Mesothelial cell of epicardium (in vitro differentiated cells): ENCODE data around the gene MAFF. TPM values are rescaled to one million over a fixed set of nuclear protein-coding genes. Genes with fewer than 3 reads are reported as not detected.
A peak's percentile ranks its signal among the peaks of the same experiment; 100 is the strongest.

Experiments
- DNase-seq, 2 experiments: peaks; one replicate each; pipeline ENCODE4 v3.0.0; 2021; ENCODE audit warnings: low spot score in 2 of 2; ENCODE audit not compliant: unreplicated experiment in 2 of 2
- H3K27ac Mint-ChIP-seq: 2 replicates; pipeline ENCODE4 v1.8.0; 2021; ENCODE audit warnings: mixed read lengths
- H3K27me3 Mint-ChIP-seq: 2 replicates; pipeline ENCODE4 v1.8.0; 2021; ENCODE audit warnings: low read depth, mixed read lengths
- H3K36me3 Mint-ChIP-seq: 2 replicates; pipeline ENCODE4 v1.8.0; 2021; ENCODE audit warnings: mixed read lengths
- H3K4me1 Mint-ChIP-seq: 2 replicates; pipeline ENCODE4 v1.8.0; 2021; ENCODE audit warnings: mixed read lengths
- H3K4me3 Mint-ChIP-seq: 2 replicates; pipeline ENCODE4 v1.8.0; 2021; ENCODE audit warnings: mild to moderate bottlenecking, moderate library complexity, mixed read lengths
- H3K9me3 Mint-ChIP-seq: 2 replicates; pipeline ENCODE4 v1.8.0; 2021; ENCODE audit warnings: mixed read lengths
- total RNA-seq: library from RNA; stranded (reverse); gene quantifications from 3 replicates; pipeline ENCODE4 v1.2.1, GENCODE V29; 2021
- TF ChIP-seq, protein P1 (sequence below): fragments of 200-600 bp; sonication (generic); IDR thresholded peaks from one replicate; pipeline ENCODE4 v1.5.0; 2021; ENCODE audit warnings: antibody characterized with exemption; ENCODE audit not compliant: unreplicated experiment

Gene MAFF
- total RNA-seq, 1 donor from 2014 or later, result 33.4 TPM

DNA sequence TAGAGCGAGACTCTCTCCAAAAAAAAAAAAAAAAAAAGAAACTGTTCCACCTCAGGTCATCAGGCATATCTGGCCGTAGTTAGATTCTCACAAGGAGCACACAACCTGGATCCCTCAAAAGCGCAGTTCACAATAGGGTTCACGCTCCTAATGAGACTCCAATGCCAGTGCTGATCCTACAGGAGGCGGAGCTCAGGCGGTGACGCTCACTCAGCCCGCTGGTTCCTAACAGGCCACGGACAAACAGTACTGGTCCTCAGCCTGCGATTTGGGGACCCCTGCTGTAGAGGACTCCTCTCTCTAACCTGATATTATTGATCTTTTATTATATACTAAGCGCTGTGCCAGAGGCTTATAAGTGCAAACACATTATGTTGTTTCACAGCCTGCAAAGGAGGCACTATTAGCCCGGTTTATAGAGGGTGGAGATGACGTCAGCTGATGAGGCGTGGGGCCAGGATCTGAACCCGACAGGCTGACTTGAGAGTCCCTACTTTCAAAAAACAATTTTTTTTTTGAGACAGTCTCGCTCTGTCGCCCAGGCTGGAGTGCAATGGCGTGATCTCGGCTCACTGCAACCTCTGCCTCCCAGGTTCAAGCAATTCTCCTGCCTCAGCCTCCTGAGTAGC is 4.9 kb upstream of the MAFF start:
- no peak for DNase-seq
- H3K4me3 Mint-ChIP-seq, result no peak overlapping the region
- no peaks in the 10 kb centered on the region for H3K27me3 Mint-ChIP-seq
- no peaks in the 10 kb centered on the region for H3K36me3 Mint-ChIP-seq
- no peak overlapping the region for H3K27ac Mint-ChIP-seq
- no peaks in the 10 kb centered on the region for H3K9me3 Mint-ChIP-seq
- no peaks in the 10 kb centered on the region for H3K4me1 Mint-ChIP-seq
- TF ChIP-seq, protein P1, sequence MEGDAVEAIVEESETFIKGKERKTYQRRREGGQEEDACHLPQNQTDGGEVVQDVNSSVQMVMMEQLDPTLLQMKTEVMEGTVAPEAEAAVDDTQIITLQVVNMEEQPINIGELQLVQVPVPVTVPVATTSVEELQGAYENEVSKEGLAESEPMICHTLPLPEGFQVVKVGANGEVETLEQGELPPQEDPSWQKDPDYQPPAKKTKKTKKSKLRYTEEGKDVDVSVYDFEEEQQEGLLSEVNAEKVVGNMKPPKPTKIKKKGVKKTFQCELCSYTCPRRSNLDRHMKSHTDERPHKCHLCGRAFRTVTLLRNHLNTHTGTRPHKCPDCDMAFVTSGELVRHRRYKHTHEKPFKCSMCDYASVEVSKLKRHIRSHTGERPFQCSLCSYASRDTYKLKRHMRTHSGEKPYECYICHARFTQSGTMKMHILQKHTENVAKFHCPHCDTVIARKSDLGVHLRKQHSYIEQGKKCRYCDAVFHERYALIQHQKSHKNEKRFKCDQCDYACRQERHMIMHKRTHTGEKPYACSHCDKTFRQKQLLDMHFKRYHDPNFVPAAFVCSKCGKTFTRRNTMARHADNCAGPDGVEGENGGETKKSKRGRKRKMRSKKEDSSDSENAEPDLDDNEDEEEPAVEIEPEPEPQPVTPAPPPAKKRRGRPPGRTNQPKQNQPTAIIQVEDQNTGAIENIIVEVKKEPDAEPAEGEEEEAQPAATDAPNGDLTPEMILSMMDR, result no peak

DNA sequence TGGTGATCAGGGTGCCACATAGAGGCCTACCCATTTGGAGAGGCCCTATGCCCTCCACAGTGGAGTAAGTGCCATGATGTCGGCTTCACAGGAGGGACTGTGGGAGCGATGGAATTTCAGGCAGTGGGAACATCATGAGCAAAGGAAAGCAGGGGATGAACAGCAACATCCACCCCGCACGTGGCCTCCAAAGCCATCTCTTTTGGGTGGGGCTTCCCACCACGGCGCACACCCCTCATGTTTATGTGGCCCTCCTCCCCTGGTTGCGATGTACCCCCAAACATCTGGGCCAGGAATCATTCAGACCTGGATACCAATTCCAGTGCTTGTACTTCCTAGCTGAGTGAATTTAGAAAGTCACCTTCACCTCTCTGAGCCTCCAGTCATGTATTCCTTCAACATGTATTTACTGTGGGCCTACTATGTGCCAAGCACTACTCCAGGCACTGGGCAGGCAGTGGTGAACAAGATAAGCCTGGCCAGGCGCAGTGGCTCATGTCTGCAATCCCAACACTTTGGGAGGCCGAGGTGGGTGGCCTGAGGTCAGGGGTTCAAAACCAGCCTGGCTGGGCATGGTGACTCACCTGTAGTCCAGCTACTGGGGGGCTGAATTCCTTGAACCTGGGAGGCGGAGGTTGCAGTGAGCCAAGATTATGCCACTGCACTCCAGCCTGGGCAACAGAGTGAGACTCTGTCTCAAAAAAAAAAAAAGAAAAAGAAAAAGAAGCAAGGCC is 1.8 kb upstream of the MAFF start:
- no peak for DNase-seq
- Mint-ChIP-seq H3K36me3 (no peaks in the 10 kb centered on the region), H3K27me3 (no peaks in the 10 kb centered on the region), H3K4me1 (peaks cover 1% of the 10 kb centered on the region), H3K27ac (no peak overlapping the region), H3K9me3 (no peaks in the 10 kb centered on the region), H3K4me3 (no peak overlapping the region)
- TF ChIP-seq, protein P1, result no peak

DNA sequence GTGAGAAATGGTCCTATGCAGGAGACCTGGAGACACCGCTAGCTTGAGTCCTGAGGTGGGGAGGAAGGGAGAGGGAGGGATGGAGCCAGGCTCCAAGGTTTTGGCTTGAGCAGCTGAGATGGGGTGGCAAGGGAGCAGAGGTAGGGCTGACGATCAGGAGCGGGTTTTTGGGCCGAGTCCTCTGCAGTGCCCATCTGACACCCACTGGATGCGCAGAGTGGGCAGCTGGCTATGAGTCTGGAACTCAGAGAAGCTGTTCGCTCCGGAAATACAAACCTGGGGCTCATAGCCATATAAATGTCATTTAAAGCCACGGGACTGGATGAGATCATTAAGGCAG is 453 bp upstream of the MAFF start:
- H3K4me3 Mint-ChIP-seq, result peak overlapping the region; percentile 86
- DNase-seq, result no peak
- no peaks in the 10 kb centered on the region for H3K27me3 Mint-ChIP-seq
- peak overlapping the region; percentile 97 for H3K27ac Mint-ChIP-seq
- H3K36me3 Mint-ChIP-seq, result no peaks in the 10 kb centered on the region
- TF ChIP-seq, protein P1, result no peak
- no peaks in the 10 kb centered on the region for H3K9me3 Mint-ChIP-seq
- H3K4me1 Mint-ChIP-seq, result peaks cover 1% of the 10 kb centered on the region

DNA sequence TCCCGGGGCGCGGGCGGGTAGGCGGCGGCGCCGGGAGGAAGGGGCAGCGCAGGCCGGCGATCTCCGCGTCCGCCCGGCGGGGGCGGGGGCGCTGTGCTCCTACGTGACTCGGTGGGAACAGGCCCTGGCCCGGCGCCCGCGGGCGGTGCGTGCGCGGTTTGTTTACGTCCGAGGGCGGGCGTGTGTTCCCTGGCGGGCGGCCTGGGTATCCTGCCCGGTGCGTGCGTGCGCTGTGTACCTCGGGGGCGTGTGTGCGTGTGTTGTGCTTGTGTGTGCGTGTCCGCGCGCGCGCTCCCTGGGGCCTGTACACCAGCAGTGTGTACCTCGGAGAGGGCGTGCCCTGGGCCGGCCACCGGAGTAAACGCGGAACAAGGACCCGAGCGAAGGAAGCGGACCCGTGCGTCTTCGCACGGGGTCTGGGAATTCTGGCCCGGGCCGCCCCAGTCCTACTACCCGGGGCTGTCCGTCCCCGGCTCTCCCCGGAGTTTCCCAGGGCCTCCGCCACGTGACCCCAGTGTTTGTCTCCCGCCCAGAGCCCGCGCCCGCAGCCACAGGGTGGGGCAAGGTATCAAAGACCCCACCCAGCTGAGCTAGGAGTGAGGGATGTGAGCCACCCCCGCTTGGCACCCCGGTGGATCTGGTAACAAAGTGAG is 769 bp downstream of the MAFF start:
- Mint-ChIP-seq H3K9me3 (no peaks in the 10 kb centered on the region), H3K27me3 (no peaks in the 10 kb centered on the region), H3K27ac (peak overlapping the region; percentile 83), H3K36me3 (no peaks in the 10 kb centered on the region), H3K4me1 (peaks cover 1% of the 10 kb centered on the region), H3K4me3 (peak overlapping the region; percentile 82)
- TF ChIP-seq, protein P1, result no peak
- DNase-seq, result peak; percentile 69 to 79

DNA sequence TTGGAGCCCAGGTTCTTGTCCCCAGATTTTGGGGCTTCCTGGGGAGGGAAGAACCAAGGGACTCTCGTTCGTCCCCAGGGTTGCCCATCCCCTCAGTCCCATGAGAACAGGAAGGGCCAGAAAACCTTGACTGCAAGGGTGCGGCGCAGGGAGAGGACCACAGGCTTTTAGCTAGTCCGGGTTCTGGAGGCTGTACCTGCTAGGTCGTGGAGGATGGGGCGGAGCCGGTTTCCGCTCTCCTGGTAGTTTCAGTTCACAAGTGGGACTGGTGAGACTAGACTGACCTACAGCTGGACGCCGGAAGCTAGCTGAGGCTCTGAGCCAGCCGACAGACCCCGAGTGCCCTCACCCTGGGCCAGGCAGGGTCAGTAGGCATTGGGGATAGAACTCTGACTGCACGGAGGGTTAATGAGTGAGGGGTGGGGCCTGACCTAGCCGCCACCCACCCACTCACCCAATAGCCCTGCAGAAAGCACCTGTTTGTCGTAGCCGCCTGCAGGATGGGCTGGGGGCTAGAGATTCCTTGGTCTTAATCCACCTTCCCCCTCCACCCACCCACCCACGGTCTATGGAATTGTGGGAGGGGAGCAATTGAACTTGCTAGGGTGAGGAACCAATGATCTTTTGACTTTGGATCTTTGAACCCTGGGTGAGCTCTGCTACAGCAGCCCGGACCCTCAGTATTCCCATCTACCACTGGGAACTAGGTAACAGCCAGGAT is 1.5 kb downstream of the MAFF start:
- H3K27me3 Mint-ChIP-seq, result no peaks in the 10 kb centered on the region
- H3K36me3 Mint-ChIP-seq, result no peaks in the 10 kb centered on the region
- peak overlapping the region; percentile 82 for H3K4me3 Mint-ChIP-seq
- peak overlapping the region; percentile 83 for H3K27ac Mint-ChIP-seq
- H3K4me1 Mint-ChIP-seq, result peaks cover 1% of the 10 kb centered on the region
- DNase-seq, result peak in 1 of 2 experiments; percentile 55
- TF ChIP-seq, protein P1, result no peak
- no peaks in the 10 kb centered on the region for H3K9me3 Mint-ChIP-seq
